Skeletal muscle tissue (tissue), 4 donors: Measurements from ENCODE around the gene LRRC2. TPM values are rescaled to one million over a fixed set of nuclear protein-coding genes. Genes with fewer than 3 reads are reported as not detected.
A peak's percentile ranks its signal among the peaks of the same experiment; 100 is the strongest.
"Not testable (repeated sequence)": the region's sequence is repeated elsewhere in the genome, so short reads cannot be mapped to it uniquely, and the experiment has no call there.

Experiments
- H3K27ac ChIP-seq: one replicate; pipeline ENCODE4 v1.7.0; 2013; ENCODE audit warnings: mild to moderate bottlenecking, low read depth, low read length, inconsistent platforms
- H3K27me3 ChIP-seq, 3 donors: one replicate each; pipeline ENCODE4 v1.7.0; 2013; ENCODE audit warnings: low read length in 3 of 3; ENCODE audit not compliant: control insufficient read depth in 3 of 3, insufficient read depth in 3 of 3
- H3K36me3 ChIP-seq, 3 donors: one replicate each; pipeline ENCODE4 v1.7.0; 2013; ENCODE audit warnings: low read length in 3 of 3; ENCODE audit not compliant: control insufficient read depth in 3 of 3, insufficient read depth in 3 of 3
- H3K4me1 ChIP-seq, 3 donors: one replicate each; pipeline ENCODE4 v1.7.0; 2013; ENCODE audit warnings: low read length in 3 of 3, mild to moderate bottlenecking in 3 of 3; ENCODE audit not compliant: control insufficient read depth in 3 of 3, insufficient read depth in 3 of 3
- H3K4me3 ChIP-seq, 3 donors: one replicate each; pipeline ENCODE4 v1.7.0; 2013; ENCODE audit warnings: low read length in 3 of 3
- H3K9ac ChIP-seq, 3 donors: one replicate each; pipeline ENCODE4 v1.7.0; 2013; ENCODE audit warnings: low read length in 3 of 3, mild to moderate bottlenecking in 3 of 3, moderate library complexity in 2 of 3, low read depth in 1 of 3
- H3K9me3 ChIP-seq, 3 donors: one replicate each; pipeline ENCODE4 v1.7.0; 2013; ENCODE audit warnings: low read length in 3 of 3; ENCODE audit not compliant: control insufficient read depth in 3 of 3
- total RNA-seq: library from RNA; depleted of rRNA; stranded (reverse); fragments of >200 nt; gene quantifications from one replicate; pipeline ENCODE4 v1.2.3, GENCODE V29; 2014
- donor health status: Osteomylitis.

LRRC2 gene
- total RNA-seq, 1 donor from 2014 or later, result 3.7 TPM

DNA sequence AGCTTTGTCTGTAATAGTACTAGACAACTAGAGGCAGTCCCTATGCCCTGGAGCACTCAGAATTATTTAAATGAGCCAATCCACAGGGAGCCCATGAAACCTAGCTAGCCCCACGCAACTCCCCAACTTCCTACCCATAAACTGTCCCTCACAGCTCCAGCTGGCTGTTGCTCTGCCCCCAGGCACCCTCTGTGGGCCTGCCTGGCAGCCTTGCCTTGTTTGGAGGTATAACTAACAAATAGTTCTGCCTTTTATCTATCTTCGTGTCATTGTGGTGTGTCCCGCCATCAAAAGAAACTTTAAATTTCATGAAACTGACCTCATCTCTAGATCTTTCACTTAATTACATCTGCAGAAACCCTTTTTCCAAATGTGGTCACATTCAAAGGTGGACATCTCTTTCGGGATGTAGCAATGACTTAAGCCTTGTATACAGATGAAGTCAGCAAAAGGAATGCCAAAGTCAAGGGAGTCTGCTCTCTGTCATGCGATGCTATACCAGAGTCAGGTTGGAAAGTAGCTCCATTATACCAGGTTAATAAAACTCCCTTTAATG is 70.1 kb downstream of the LRRC2 start:
- no peaks in the 10 kb centered on the region for H3K27me3 ChIP-seq
- no peak overlapping the region for H3K4me3 ChIP-seq
- no peak overlapping the region for H3K9ac ChIP-seq
- H3K27ac ChIP-seq, result no peak overlapping the region
- peaks cover 7 to 21% (median 17%) of the 10 kb centered on the region in 3 donors for H3K4me1 ChIP-seq
- no peaks in the 10 kb centered on the region for H3K9me3 ChIP-seq
- H3K36me3 ChIP-seq, result no peaks in the 10 kb centered on the region

DNA sequence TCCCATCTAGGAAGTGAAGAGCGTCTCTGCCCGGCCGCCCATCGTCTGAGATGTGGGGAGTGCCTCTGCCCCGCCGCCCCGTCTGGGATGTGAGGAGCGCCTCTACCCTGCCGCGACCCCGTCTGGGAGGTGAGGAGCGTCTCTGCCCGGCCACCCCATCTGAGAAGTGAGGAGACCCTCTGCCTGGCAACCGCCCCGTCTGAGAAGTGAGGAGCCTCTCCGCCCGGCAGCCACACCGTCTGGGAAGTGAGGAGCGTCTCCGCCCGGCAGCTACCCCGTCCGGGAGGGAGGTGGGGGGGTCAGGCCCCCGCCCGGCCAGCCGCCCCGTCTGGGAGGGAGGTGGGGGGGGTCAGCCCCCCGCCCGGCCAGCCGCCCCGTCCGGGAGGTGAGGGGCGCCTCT is 71.6 kb downstream of the LRRC2 start:
- H3K9ac ChIP-seq, H3K9me3 ChIP-seq, H3K4me3 ChIP-seq, H3K27me3 ChIP-seq, H3K27ac ChIP-seq, H3K36me3 ChIP-seq: not testable (repeated sequence)
- peaks cover 16 to 26% (median 22%) of the 10 kb centered on the region in 3 donors for H3K4me1 ChIP-seq

DNA sequence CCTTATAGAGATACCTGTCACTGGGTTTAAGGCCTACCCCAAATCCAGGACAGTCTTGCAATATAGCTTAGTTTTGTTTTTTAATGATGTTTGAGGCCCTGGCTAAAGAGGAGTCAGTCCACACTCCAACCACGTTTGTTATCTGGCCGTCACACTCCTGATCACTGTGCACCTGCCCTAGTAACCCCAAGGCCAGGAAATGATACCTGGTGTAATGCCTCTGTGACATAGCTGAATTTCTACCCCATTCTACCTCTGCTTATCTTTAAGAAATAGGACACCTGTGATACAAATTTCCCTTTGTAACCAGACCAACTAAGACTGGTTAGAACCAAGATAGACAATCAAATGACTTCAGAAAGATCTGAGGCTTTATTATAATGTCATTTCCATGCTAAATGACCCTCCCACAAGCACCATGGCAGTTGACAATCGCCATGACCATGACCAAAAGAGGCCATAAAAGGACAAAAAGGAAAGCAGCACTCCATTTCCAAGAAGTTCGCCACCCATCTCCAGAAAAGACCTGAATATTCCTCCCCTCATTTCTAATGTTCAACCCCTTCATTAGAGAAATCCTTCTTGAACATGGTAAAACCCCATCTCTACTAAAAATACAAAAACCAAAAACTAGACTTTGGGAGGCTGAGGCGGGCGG is 73.1 kb downstream of the LRRC2 start:
- Histone ChIP-seq H3K4me3 (no peak overlapping the region), H3K27ac (no peak overlapping the region), H3K9me3 (no peaks in the 10 kb centered on the region), H3K36me3 (no peaks in the 10 kb centered on the region), H3K4me1 (peaks cover 22 to 24% (median 23%) of the 10 kb centered on the region in 3 donors), H3K27me3 (no peaks in the 10 kb centered on the region), H3K9ac (no peak overlapping the region)

DNA sequence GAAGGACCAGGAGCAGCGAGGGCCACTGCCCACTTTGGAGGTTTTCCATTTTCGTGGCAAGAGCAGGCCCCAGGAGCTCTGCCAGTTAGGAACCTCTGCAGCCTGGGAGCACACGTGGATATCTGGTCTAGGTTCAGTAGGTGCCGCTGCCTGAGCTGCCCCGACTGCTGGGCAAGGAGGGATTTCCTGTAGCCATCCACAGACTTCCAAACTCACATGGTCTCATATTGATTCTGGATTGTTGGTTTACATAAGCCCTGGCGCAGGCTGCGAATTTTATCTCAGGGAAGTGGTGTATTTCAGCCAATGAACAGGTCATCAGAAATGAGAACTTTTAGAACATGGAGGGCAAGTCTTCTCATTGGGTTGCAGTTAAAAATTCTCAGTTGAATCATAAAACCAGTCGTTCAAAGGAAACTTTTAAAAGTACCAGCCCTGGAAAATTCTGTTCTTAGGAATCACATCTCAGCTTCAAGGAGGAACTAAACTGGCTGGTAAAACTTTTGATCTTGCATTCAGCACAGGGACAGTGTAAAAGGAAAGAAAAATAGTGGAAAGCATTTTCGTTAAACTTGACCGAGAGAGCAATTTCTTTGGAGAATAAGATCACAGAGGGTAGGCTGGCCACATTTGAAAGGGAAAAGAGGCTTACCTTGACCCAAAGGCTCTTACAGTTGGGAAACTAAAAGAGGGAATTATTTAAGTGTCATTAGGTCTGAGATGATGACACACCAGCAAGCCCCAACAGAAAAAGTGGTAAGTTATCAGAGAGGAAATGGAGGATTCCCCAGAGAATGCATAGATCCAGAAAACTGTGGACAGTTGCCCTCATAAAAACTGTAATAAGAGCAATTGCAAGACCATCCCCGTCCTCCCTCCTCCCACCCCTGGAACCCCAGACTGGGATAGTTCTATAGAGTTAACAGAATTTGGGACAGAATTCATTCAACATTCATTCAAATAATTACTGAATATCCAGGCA is 74.7 kb downstream of the LRRC2 start:
- Histone ChIP-seq H3K9me3 (no peaks in the 10 kb centered on the region), H3K4me1 (peaks cover 20 to 22% (median 21%) of the 10 kb centered on the region in 3 donors), H3K27ac (peak overlapping the region; percentile 79), H3K9ac (peak overlapping the region in 2 of 3 donors; percentile 12 to 40), H3K4me3 (no peak overlapping the region), H3K27me3 (no peaks in the 10 kb centered on the region), H3K36me3 (no peaks in the 10 kb centered on the region)

DNA sequence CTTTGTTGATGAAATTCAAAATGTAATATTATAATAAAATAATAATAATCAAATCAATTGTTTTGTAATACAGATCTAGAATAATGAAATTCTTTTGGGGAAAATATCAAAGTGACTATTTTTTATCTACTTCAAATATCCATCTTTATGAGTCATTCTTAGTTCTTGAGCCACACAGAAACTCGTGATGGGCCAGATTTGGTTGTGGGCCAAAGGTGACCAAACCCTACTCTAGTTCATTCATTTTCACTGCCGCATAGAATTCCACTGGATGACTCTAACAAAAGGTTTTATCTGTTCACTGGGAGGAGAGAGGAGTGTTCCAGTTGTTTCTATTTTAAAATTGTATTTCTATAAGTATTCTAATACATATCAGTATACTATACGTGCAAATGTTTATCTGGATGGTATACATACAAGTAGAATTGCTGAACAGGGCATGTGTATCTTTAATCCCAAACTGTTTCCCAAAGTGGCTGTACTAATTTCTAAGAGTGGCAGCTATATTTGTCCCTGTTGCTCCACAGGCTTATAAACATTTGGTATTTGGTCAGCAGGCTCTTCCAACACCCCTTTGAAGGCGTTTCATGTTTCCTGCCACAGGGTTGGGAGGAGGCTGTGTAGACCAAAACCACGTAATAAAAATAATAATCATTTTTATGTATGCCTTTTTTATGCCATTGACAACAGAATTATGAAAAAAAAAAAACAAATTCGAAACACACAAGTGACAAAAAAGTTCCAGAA is 75.6 kb downstream of the LRRC2 start:
- H3K27me3 ChIP-seq, result no peaks in the 10 kb centered on the region

DNA sequence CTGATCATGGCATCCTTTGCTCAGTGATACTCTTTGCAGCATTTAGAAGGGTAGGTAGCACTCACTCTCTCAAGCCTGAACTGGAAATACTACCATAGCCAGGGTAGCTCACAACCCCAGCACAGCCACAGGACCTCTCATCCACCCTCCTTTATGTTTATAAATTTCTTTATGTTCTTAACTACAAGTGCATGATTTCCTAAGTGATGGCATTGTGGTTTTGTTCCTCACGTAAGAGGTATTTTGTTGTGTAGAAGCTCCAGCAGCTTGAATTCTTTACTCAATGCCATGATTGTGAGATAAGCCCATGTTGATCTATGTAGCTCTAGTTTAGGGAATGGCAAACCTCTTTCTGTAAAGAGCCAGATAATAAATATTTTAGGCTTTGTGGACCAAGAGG is 76.2 kb downstream of the LRRC2 start:
- peak overlapping the region in 1 of 3 donors; percentile 43 for H3K9ac ChIP-seq
- H3K36me3 ChIP-seq, result no peaks in the 10 kb centered on the region
- no peak overlapping the region for H3K4me3 ChIP-seq
- H3K27ac ChIP-seq, result no peak overlapping the region
- peaks cover 20 to 22% (median 21%) of the 10 kb centered on the region in 3 donors for H3K4me1 ChIP-seq
- no peaks in the 10 kb centered on the region for H3K9me3 ChIP-seq
- H3K27me3 ChIP-seq, result no peaks in the 10 kb centered on the region

More for the DNA sequence above, 75.6 kb downstream of the LRRC2 start:
- H3K4me3 ChIP-seq, result no peak overlapping the region
- peak overlapping the region in 2 of 3 donors; percentile 12 to 40 for H3K9ac ChIP-seq
- H3K36me3 ChIP-seq, result no peaks in the 10 kb centered on the region
- no peaks in the 10 kb centered on the region for H3K9me3 ChIP-seq
- peaks cover 20 to 22% (median 21%) of the 10 kb centered on the region in 3 donors for H3K4me1 ChIP-seq
- H3K27ac ChIP-seq, result peak overlapping the region; percentile 79

DNA sequence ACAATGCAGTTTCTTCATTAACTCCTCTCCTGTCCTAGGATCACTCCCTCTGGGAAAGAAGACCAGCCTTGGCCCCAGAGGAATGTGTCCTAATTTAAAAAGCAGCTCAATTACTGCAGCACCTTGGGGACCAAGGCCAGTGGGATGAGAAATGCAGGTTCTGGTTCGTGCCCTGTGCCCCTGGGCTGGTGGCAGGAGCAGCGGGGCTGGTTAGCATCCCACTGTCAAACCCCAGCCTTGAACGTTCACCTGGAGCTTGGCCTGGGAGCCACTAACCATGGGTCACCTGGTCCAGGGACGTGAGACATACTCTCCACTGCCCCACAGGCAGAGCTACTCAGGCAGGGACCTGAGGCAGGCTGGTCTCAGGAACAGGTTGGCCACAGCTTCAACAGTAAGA is 76.7 kb downstream of the LRRC2 start:
- no peaks in the 10 kb centered on the region for H3K9me3 ChIP-seq
- H3K4me1 ChIP-seq, result peaks cover 20 to 22% (median 21%) of the 10 kb centered on the region in 3 donors
- peak overlapping the region in 2 of 3 donors; percentile 43 to 58 for H3K9ac ChIP-seq
- H3K4me3 ChIP-seq, result peak overlapping the region in 2 of 3 donors; percentile 34 to 52
- no peaks in the 10 kb centered on the region for H3K36me3 ChIP-seq
- H3K27ac ChIP-seq, result peak overlapping the region; percentile 28
- H3K27me3 ChIP-seq, result no peaks in the 10 kb centered on the region

DNA sequence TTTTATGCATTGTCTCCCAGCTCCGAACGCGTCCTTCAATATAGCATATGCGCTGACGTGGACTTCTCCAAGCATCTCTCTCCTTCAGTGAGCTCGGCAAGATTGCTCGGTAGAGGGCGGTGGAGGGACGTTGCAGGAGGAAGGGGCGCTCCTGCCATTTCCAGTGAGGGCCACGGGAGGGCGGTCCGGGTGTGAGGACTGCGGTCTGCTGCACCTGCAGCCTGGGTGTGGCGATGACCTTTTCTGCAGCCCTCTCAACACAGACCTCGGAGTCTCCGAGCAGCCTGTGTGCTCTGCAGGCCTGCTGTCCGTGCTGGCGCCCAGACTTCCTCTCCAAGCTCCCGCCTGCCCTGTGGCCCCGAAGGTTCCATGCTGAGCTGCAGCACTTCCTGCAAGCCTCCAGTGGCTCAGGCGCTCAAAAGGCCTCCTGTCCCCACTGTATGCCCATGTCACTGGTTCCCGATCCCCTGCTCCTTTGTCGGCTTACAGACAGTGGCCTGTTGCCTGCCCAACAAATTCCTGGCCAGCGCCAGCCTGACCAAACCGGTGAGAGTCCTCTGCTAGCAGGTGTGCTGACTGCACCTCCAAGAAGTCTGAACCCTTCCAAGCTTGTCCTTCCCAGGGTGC is 77.3 kb downstream of the LRRC2 start:
- peaks cover 20 to 22% (median 21%) of the 10 kb centered on the region in 3 donors for H3K4me1 ChIP-seq
- H3K9me3 ChIP-seq, result no peaks in the 10 kb centered on the region
- no peaks in the 10 kb centered on the region for H3K36me3 ChIP-seq
- H3K27me3 ChIP-seq, result no peaks in the 10 kb centered on the region
- H3K9ac ChIP-seq, result peak overlapping the region in 1 of 3 donors; percentile 58
- peak overlapping the region; percentile 28 for H3K27ac ChIP-seq
- H3K4me3 ChIP-seq, result peak overlapping the region in 2 of 3 donors; percentile 34 to 52

DNA sequence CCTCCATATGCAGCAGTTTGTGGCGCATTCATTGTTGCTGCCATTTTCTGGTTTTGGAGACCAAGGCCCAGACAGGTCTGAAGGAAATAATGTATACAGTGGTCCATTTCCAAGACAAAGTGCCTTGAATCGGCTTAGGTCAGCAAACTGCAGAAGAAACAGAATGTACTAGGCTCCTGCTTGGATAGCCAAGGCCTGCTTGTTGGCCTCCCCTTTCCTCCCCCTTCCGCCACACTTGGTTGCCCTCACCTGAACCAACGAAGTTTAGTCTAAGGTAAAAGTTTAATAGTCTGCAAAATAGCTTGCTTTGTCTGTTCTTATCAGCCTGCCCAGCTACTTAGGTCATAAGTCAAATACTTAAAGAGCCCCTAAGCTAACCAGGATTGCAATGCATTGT is 80.3 kb downstream of the LRRC2 start:
- Histone ChIP-seq H3K9ac (no peak overlapping the region), H3K36me3 (no peaks in the 10 kb centered on the region), H3K4me1 (peaks cover 15 to 16% (median 15%) of the 10 kb centered on the region in 3 donors), H3K27ac (no peak overlapping the region), H3K9me3 (no peaks in the 10 kb centered on the region), H3K4me3 (no peak overlapping the region), H3K27me3 (no peaks in the 10 kb centered on the region)
